ENCODE results near the gene SAMSN1. TPM values are rescaled to one million over a fixed set of nuclear protein-coding genes. Genes with fewer than 3 reads are reported as not detected.
"Not testable (repeated sequence)": the region's sequence is repeated elsewhere in the genome, so short reads cannot be mapped to it uniquely, and the experiment has no call there.

Gene SAMSN1
- total and polyA plus RNA-seq, 5 donors from 2014 or later = 44.8 to 112 (median 51.5) TPM

GRCh38 chr21:14548779-14549178 lies 2.7 kb upstream of the SAMSN1 start:
- Histone ChIP-seq H3K9me3 (ENCODE audit: control insufficient read depth in 2 of 2, low read length in 2 of 2) (no peaks in the 10 kb centered on the region), H3K4me1 (ENCODE audit: control insufficient read depth, insufficient read depth, low read length, poor library complexity, severe bottlenecking) (peaks cover 49% of the 10 kb centered on the region), H3K36me3 (ENCODE audit: control insufficient read depth, insufficient read depth, low read length) (no peaks in the 10 kb centered on the region), H3K27ac (ENCODE audit: insufficient read depth, low read length, poor library complexity, severe bottlenecking) (peak overlapping the region; percentile 87), H3K27me3 (ENCODE audit: control insufficient read depth, insufficient read depth, low read length) (no peaks in the 10 kb centered on the region), H3K4me3 (ENCODE audit: low read depth, low read length) (peak overlapping the region; percentile 64)
- peaks cover 0 to 4% (median 0%) of the 10 kb centered on the region in 7 donors for H3K9me3 Mint-ChIP-seq
- peak overlapping the region; percentile 91 to 97 (median 91) for H3K27ac Mint-ChIP-seq
- H3K4me3 Mint-ChIP-seq = peak overlapping the region in 3 of 4 donors; percentile 12 to 83 (median 46)
- no peak for DNase-seq
- peaks cover 4% of the 10 kb centered on the region for H3K36me3 Mint-ChIP-seq
- H3K27me3 Mint-ChIP-seq = no peaks in the 10 kb centered on the region
- no peak for ATAC-seq (ENCODE audit: low read depth in 2 of 2)
- peaks cover 26 to 57% (median 46%) of the 10 kb centered on the region in 4 donors for H3K4me1 Mint-ChIP-seq

GRCh38 chr21:14547834-14548513 lies 1.9 kb upstream of the SAMSN1 start:
- peak in 1 of 3 donors; percentile 50 for DNase-seq
- Histone ChIP-seq H3K4me1 (ENCODE audit: control insufficient read depth, insufficient read depth, low read length, poor library complexity, severe bottlenecking) (peaks cover 55% of the 10 kb centered on the region), H3K27me3 (ENCODE audit: control insufficient read depth, insufficient read depth, low read length) (no peaks in the 10 kb centered on the region), H3K9me3 (ENCODE audit: control insufficient read depth in 2 of 2, low read length in 2 of 2) (no peaks in the 10 kb centered on the region), H3K4me3 (ENCODE audit: low read depth, low read length) (peak overlapping the region; percentile 64), H3K36me3 (ENCODE audit: control insufficient read depth, insufficient read depth, low read length) (no peaks in the 10 kb centered on the region), H3K27ac (ENCODE audit: insufficient read depth, low read length, poor library complexity, severe bottlenecking) (peak overlapping the region; percentile 87)
- peak overlapping the region; percentile 91 to 97 (median 91) for H3K27ac Mint-ChIP-seq
- ATAC-seq (ENCODE audit: low read depth in 2 of 2) = no peak
- H3K36me3 Mint-ChIP-seq = peaks cover 4% of the 10 kb centered on the region
- peaks cover 26 to 62% (median 50%) of the 10 kb centered on the region in 4 donors for H3K4me1 Mint-ChIP-seq
- peaks cover 0 to 4% (median 0%) of the 10 kb centered on the region in 7 donors for H3K9me3 Mint-ChIP-seq
- peak overlapping the region; percentile 9 to 83 (median 56) for H3K4me3 Mint-ChIP-seq
- H3K27me3 Mint-ChIP-seq = no peaks in the 10 kb centered on the region

- H3K4me1 ChIP-seq (ENCODE audit: control insufficient read depth, insufficient read depth, low read length, poor library complexity, severe bottlenecking) = peaks cover 65% of the 10 kb centered on the region
Measured at GRCh38 chr21:14546719-14547118, 604 bp upstream of the SAMSN1 start.

GRCh38 chr21:14543983-14544382 lies 2.1 kb downstream of the SAMSN1 start:
- Histone ChIP-seq H3K4me1 (ENCODE audit: control insufficient read depth, insufficient read depth, low read length, poor library complexity, severe bottlenecking) (peaks cover 55% of the 10 kb centered on the region), H3K9me3 (ENCODE audit: control insufficient read depth in 2 of 2, low read length in 2 of 2) (no peaks in the 10 kb centered on the region), H3K27me3 (ENCODE audit: control insufficient read depth, insufficient read depth, low read length) (no peaks in the 10 kb centered on the region), H3K4me3 (ENCODE audit: low read depth, low read length) (peak overlapping the region; percentile 100), H3K27ac (ENCODE audit: insufficient read depth, low read length, poor library complexity, severe bottlenecking) (peak overlapping the region; percentile 87), H3K36me3 (ENCODE audit: control insufficient read depth, insufficient read depth, low read length) (no peaks in the 10 kb centered on the region)
- ATAC-seq (ENCODE audit: low read depth in 2 of 2) (no peak), DNase-seq (peak in 1 of 3 donors; percentile 40)
- peaks cover 30 to 75% (median 53%) of the 10 kb centered on the region in 4 donors for H3K4me1 Mint-ChIP-seq
- peak overlapping the region; percentile 93 to 98 (median 94) for H3K27ac Mint-ChIP-seq
- peaks cover 0 to 2% (median 0%) of the 10 kb centered on the region in 7 donors for H3K9me3 Mint-ChIP-seq
- peak overlapping the region; percentile 88 to 93 (median 92) for H3K4me3 Mint-ChIP-seq
- peaks cover 4% of the 10 kb centered on the region for H3K36me3 Mint-ChIP-seq
- H3K27me3 Mint-ChIP-seq = no peaks in the 10 kb centered on the region

More at GRCh38 chr21:14546719-14547118, 604 bp upstream of the SAMSN1 start:
- H3K27me3 Mint-ChIP-seq; H3K9me3 Mint-ChIP-seq; DNase-seq; H3K36me3 ChIP-seq (ENCODE audit: control insufficient read depth, insufficient read depth, low read length); H3K9me3 ChIP-seq (ENCODE audit: control insufficient read depth in 2 of 2, low read length in 2 of 2); ATAC-seq (ENCODE audit: low read depth in 2 of 2); H3K36me3 Mint-ChIP-seq; H3K27me3 ChIP-seq (ENCODE audit: control insufficient read depth, insufficient read depth, low read length): not testable (repeated sequence)
- Mint-ChIP-seq H3K27ac (peak overlapping the region in 1 of 3 donors; percentile 91), H3K4me1 (peaks cover 34 to 72% (median 56%) of the 10 kb centered on the region in 4 donors), H3K4me3 (peak overlapping the region in 1 of 4 donors; percentile 92)
- Histone ChIP-seq H3K4me3 (ENCODE audit: low read depth, low read length) (peak overlapping the region; percentile 100), H3K27ac (ENCODE audit: insufficient read depth, low read length, poor library complexity, severe bottlenecking) (peak overlapping the region; percentile 87)

GRCh38 chr21:14542638-14543037 lies 3.5 kb downstream of the SAMSN1 start:
- Mint-ChIP-seq H3K9me3 (peaks cover 0 to 2% (median 0%) of the 10 kb centered on the region in 7 donors), H3K4me3 (peak overlapping the region; percentile 92 to 99 (median 94)), H3K27me3 (no peaks in the 10 kb centered on the region), H3K27ac (peak overlapping the region; percentile 89 to 96 (median 93)), H3K36me3 (peaks cover 4% of the 10 kb centered on the region), H3K4me1 (peaks cover 33 to 75% (median 53%) of the 10 kb centered on the region in 4 donors)
- no peaks in the 10 kb centered on the region for H3K27me3 ChIP-seq (ENCODE audit: control insufficient read depth, insufficient read depth, low read length)
- ATAC-seq (ENCODE audit: low read depth in 2 of 2) (no peak), DNase-seq (peak in 1 of 3 donors; percentile 42)
- H3K4me1 ChIP-seq (ENCODE audit: control insufficient read depth, insufficient read depth, low read length, poor library complexity, severe bottlenecking) = peaks cover 48% of the 10 kb centered on the region
- H3K36me3 ChIP-seq (ENCODE audit: control insufficient read depth, insufficient read depth, low read length) = no peaks in the 10 kb centered on the region
- peak overlapping the region; percentile 100 for H3K4me3 ChIP-seq (ENCODE audit: low read depth, low read length)
- no peaks in the 10 kb centered on the region for H3K9me3 ChIP-seq (ENCODE audit: control insufficient read depth in 2 of 2, low read length in 2 of 2)
- peak overlapping the region; percentile 87 for H3K27ac ChIP-seq (ENCODE audit: insufficient read depth, low read length, poor library complexity, severe bottlenecking)

GRCh38 chr21:14541841-14542490 lies 4.1 kb downstream of the SAMSN1 start:
- Mint-ChIP-seq H3K4me3 (peak overlapping the region; percentile 92 to 99 (median 94)), H3K36me3 (peaks cover 8% of the 10 kb centered on the region), H3K9me3 (peaks cover 0 to 4% (median 2%) of the 10 kb centered on the region in 7 donors), H3K4me1 (peaks cover 37 to 75% (median 54%) of the 10 kb centered on the region in 4 donors), H3K27ac (peak overlapping the region; percentile 96 to 97 (median 96)), H3K27me3 (no peaks in the 10 kb centered on the region)
- peak in 2 of 3 donors; percentile 42 to 54 for DNase-seq
- H3K27ac ChIP-seq (ENCODE audit: insufficient read depth, low read length, poor library complexity, severe bottlenecking) = peak overlapping the region; percentile 87
- H3K27me3 ChIP-seq (ENCODE audit: control insufficient read depth, insufficient read depth, low read length) = no peaks in the 10 kb centered on the region
- H3K36me3 ChIP-seq (ENCODE audit: control insufficient read depth, insufficient read depth, low read length) = peaks cover 4% of the 10 kb centered on the region
- no peaks in the 10 kb centered on the region for H3K9me3 ChIP-seq (ENCODE audit: control insufficient read depth in 2 of 2, low read length in 2 of 2)
- peak overlapping the region; percentile 100 for H3K4me3 ChIP-seq (ENCODE audit: low read depth, low read length)
- peaks cover 41% of the 10 kb centered on the region for H3K4me1 ChIP-seq (ENCODE audit: control insufficient read depth, insufficient read depth, low read length, poor library complexity, severe bottlenecking)
- ATAC-seq (ENCODE audit: low read depth in 2 of 2) = peak; percentile 24 to 30

- no peak for ATAC-seq (ENCODE audit: low read depth in 2 of 2)
- Histone ChIP-seq H3K27me3 (ENCODE audit: control insufficient read depth, insufficient read depth, low read length) (no peaks in the 10 kb centered on the region), H3K9me3 (ENCODE audit: control insufficient read depth in 2 of 2, low read length in 2 of 2) (no peaks in the 10 kb centered on the region), H3K27ac (ENCODE audit: insufficient read depth, low read length, poor library complexity, severe bottlenecking) (peak overlapping the region; percentile 21), H3K4me3 (ENCODE audit: low read depth, low read length) (peak overlapping the region; percentile 52), H3K36me3 (ENCODE audit: control insufficient read depth, insufficient read depth, low read length) (peaks cover 11% of the 10 kb centered on the region), H3K4me1 (ENCODE audit: control insufficient read depth, insufficient read depth, low read length, poor library complexity, severe bottlenecking) (peaks cover 47% of the 10 kb centered on the region)
- H3K27me3 Mint-ChIP-seq = no peaks in the 10 kb centered on the region
- H3K4me3 Mint-ChIP-seq = peak overlapping the region; percentile 15 to 92 (median 28)
- H3K27ac Mint-ChIP-seq = peak overlapping the region in 2 of 3 donors; percentile 13 to 68
- H3K4me1 Mint-ChIP-seq = peaks cover 51 to 93% (median 72%) of the 10 kb centered on the region in 4 donors
- peaks cover 0 to 7% (median 3%) of the 10 kb centered on the region in 7 donors for H3K9me3 Mint-ChIP-seq
- no peak for DNase-seq
- H3K36me3 Mint-ChIP-seq = peaks cover 21% of the 10 kb centered on the region
Measured at GRCh38 chr21:14538483-14538882, 7.6 kb downstream of the SAMSN1 start.

Measured in CD4-positive, CD25-positive, alpha-beta regulatory T cell (primary cell).